CD4-positive, alpha-beta T cell treated with Interleukin-10 for 1 hour (primary cell): ENCODE results near the gene HNRNPA1L2.
"Not testable (repeated sequence)": the region's sequence is repeated elsewhere in the genome, so short reads cannot be mapped to it uniquely, and the experiment has no call there.

ENCODE experiments used
- DNase-seq: peaks from one replicate; pipeline ENCODE4 v3.0.0-alpha.2; 2020

The HNRNPA1L2 gene

DNA sequence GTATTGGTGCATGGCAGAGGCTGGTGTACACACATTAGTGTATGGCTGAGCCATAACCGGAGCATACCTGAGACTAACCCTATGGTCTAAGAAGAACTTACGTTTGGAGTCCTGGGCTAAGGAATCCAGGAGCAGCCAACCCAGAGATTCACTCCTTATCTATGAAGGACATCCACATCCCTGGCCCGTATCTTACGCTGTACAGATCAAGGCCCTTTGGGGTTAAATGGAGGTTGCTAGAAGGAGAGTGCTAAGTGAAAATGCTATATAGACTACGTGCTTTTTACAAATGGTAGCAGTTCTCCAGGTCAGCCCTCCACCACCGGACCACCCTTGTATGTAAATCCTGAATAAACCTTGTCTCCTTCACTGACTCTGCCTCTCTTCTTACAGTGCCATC is 8.5 kb downstream of the HNRNPA1L2 start:
- DNase-seq: no peak

DNA sequence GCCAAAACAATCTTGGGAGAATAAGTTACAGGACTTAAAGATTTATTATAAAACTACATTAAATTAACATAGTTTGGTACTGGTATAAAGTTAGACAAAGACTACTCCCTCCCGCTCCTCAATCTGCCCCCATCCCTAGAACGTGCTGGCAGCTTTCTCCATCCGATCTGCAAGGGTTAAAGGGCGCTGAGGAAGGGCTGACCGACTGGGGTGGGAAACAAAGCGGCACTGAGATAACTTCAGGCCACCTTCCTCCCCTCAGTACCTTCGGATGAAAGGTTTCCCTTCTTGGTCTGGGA is 9.6 kb downstream of the HNRNPA1L2 start:
- no peak for DNase-seq

DNA sequence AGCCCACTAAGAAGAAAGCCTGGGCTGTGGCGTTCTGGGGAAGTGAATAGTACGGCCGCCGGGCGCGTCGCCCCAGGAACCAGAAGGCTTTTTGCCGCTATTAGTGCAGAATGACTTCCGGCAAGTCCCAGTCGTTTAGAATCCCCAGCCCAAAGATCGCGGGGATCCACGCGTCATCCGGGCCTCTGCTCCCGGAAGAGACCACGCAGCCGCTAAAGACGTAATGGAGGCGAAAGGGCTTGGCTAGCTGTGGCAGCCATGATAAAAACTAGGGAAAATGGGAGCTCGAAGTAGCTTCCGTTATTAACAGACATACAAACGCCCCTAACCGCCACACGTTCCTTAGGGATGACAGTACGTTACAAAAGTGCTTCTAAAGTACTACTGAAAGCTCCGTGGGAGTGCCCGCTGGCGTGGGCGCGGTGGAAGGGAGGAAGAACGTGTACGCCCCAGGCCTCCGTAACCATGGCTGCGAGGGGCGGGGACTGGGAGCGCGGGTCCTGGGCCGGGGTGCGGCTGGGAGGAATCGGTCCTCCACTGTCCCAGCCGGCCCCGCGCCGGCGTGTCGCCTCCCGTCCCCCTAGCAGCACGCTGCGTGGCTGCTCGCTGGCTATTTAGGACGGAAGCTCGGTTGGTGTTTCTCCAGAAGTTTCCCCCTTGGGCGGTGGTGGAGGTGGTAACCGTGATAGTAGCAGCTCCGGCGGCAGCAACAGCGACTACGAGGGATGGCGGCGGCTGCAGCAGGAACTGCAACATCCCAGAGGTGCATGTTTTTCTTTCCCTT is 10.2 kb downstream of the HNRNPA1L2 start, which contains the start of gene SUGT1:
SUGT1 (plus strand) TSS at position 641 of the 784 bp plus-strand sequence; CDS start at position 726, 85 bp downstream.
- DNase-seq: peak; percentile 94

- no peak for DNase-seq
Measured at GRCh38 chr13:52652980-52653303, 10.7 kb downstream of the HNRNPA1L2 start.

GRCh38 chr13:52659340-52659739 is 17.1 kb downstream of the HNRNPA1L2 start:
- DNase-seq: no peak

DNA sequence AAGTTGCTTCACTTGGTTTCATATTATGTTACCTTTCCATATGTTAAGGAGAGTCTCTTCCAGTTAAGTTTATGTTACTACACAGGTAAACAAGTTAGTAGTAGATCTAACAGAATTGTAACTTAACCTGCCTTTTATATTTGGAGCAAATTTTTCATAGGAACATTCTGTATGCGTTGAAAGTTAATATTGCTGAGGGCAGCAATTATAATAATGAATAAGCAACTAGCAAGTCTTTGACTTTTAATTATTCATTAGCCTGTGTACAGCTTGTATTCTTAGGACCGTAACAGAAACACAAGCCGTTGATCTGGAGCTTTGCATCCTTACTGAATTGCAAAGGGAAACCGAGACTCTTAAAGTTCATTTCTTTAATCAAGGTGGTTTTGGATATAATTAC is 22.0 kb downstream of the HNRNPA1L2 start:
- DNase-seq: no peak

DNA sequence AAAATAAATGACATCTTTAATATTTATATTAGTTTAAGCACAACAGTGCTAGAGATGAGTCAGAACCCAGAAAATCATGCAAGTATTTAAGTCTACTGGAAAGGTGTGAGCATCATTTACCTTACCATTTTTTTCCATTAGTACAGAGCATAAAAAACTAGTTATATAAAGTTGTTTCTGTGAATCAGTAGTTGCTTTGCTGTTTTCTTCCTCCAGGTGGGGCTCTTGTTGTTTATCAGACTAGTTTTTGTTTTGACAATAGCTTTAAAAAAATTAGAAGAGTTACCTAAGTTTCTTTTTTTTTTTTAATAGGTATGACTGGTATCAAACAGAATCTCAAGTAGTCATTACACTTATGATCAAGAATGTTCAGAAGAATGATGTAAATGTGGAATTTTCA is 23.1 kb downstream of the HNRNPA1L2 start:
- DNase-seq: peak; percentile 32

- no peak for DNase-seq
Measured at GRCh38 chr13:52669677-52670076, 27.4 kb downstream of the HNRNPA1L2 start.

- no peak for DNase-seq
Measured at GRCh38 chr13:52670726-52671125, 28.5 kb downstream of the HNRNPA1L2 start.

GRCh38 chr13:52673465-52673864 is 31.2 kb downstream of the HNRNPA1L2 start:
- no peak for DNase-seq

DNA sequence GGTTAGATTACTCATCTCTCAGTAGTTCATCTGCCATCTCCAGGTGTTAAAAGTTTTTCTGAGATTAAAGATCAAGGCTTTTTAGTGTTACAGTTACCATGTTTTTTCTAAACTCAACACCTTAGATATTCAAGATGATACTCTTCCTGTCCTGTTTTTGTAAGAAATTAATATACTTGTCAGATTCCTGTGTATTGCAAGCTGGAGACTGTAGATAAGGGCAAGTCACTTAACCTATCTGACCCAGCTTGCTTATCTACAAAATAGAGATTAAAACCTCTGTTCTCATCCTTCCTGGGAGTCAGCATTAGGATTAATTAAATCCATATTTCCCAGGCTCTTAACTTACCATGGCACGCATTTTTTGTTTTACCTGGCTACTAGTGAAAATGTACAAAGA is 35.6 kb downstream of the HNRNPA1L2 start:
- DNase-seq: no peak

GRCh38 chr13:52685806-52686205 is 43.6 kb downstream of the HNRNPA1L2 start:
- DNase-seq: not testable (repeated sequence)

GRCh38 chr13:52686376-52686775 is 44.1 kb downstream of the HNRNPA1L2 start:
- no peak for DNase-seq
